Fibroblast of lung (primary cell): Measurements from ENCODE around the gene RRBP1. TPM values are rescaled to one million over a fixed set of nuclear protein-coding genes. Genes with fewer than 3 reads are reported as not detected.

Experiments used
- DNase-seq, 2 donors: peaks; one replicate each; pipeline versions ENCODE4 v3.0.0 to v3.0.0-alpha.2; 2010; ENCODE audit warnings: low read depth in 2 of 2
- H2AFZ ChIP-seq: 2 replicates; pipeline ENCODE4 v1.5.1; 2012; ENCODE audit warnings: low read length, control low read depth, inconsistent platforms
- H3K27ac ChIP-seq: 2 replicates; pipeline ENCODE4 v1.5.1; 2011; ENCODE audit warnings: low read length, control low read depth; ENCODE audit not compliant: insufficient read depth
- H3K27me3 ChIP-seq: 2 replicates; pipeline ENCODE4 v1.5.1; 2011; ENCODE audit warnings: mild to moderate bottlenecking, low read length; ENCODE audit not compliant: control insufficient read depth, insufficient read depth
- H3K36me3 ChIP-seq: 2 replicates; pipeline ENCODE4 v1.5.1; 2011; ENCODE audit warnings: low read length; ENCODE audit not compliant: control insufficient read depth, insufficient read depth
- H3K4me1 ChIP-seq: 2 replicates; pipeline ENCODE4 v1.5.1; 2011; ENCODE audit warnings: low read length; ENCODE audit not compliant: control insufficient read depth, insufficient read depth; ENCODE audit errors: extremely low read depth
- H3K4me2 ChIP-seq: 2 replicates; pipeline ENCODE4 v1.5.1; 2011; ENCODE audit warnings: low read length, control low read depth; ENCODE audit not compliant: insufficient read depth; ENCODE audit errors: extremely low read depth
- H3K4me3 ChIP-seq, 4 experiments: fragments of 200-600 bp in 1 of 4; sonication (generic) in 1 of 4; replicated peaks in 1 of 4; 2 replicates each; pipeline ENCODE4 v1.5.1; 2011 to 2016; ENCODE audit warnings: low read length in 4 of 4, low read depth in 3 of 4, mild to moderate bottlenecking in 3 of 4, control low read depth in 2 of 4, inconsistent platforms in 1 of 4, mixed read lengths in 1 of 4; ENCODE audit not compliant: insufficient read depth in 1 of 4; ENCODE audit errors: control extremely low read depth in 1 of 4
- H3K79me2 ChIP-seq: 2 replicates; pipeline ENCODE4 v1.5.1; 2012; ENCODE audit warnings: mild to moderate bottlenecking, low read length, inconsistent platforms; ENCODE audit not compliant: control insufficient read depth, insufficient read depth
- H3K9ac ChIP-seq: 2 replicates; pipeline ENCODE4 v1.5.1; 2011; ENCODE audit warnings: mild to moderate bottlenecking, low read length, control low read depth; ENCODE audit not compliant: insufficient read depth
- H3K9me3 ChIP-seq: 2 replicates; pipeline ENCODE4 v1.5.1; 2012; ENCODE audit warnings: low read depth, low read length; ENCODE audit not compliant: control insufficient read depth, insufficient read depth
- H4K20me1 ChIP-seq: 2 replicates; pipeline ENCODE4 v1.5.1; 2011; ENCODE audit warnings: low read length; ENCODE audit not compliant: control insufficient read depth, insufficient read depth; ENCODE audit errors: extremely low read depth
- EZH2 ChIP-seq: IDR thresholded peaks from 2 replicates; pipeline ENCODE4 v1.5.1; 2012; ENCODE audit warnings: low read length, control low read depth, mild to moderate bottlenecking; ENCODE audit errors: missing control alignments
- polyA plus RNA-seq, 2 donors: library from polyadenylated mRNA; depleted of rRNA in 1 of 2; stranded (reverse) in 1 of 2; unstranded in 1 of 2; fragments of >200 nt; gene quantifications; 2 replicates each; pipeline ENCODE4 v1.2.1, GENCODE V29; 2011 to 2012; ENCODE audit warnings: missing spikeins in 1 of 2
- total RNA-seq: library from RNA; depleted of rRNA; stranded (reverse); fragments of >200 nt; gene quantifications from 2 replicates; pipeline ENCODE4 v1.2.1, GENCODE V29; 2014
- TF ChIP-seq, protein P1 (sequence below), 2 donors: IDR thresholded peaks in 1 of 2; conservative IDR thresholded peaks in 1 of 2; 1 replicate in 1 of 2; 2 replicates in 1 of 2; pipeline ENCODE4 v1.5.1; 2011 to 2012; ENCODE audit warnings: low read length in 2 of 2, control low read depth in 1 of 2, inconsistent platforms in 1 of 2, low read depth in 1 of 2, mild to moderate bottlenecking in 1 of 2

RRBP1 gene
- total and polyA plus RNA-seq, 2 donors (not counting 1 experiment from before 2014, with no cell fraction given): 169 to 233 TPM

GRCh38 chr20:17694767-17695166 lies 12.7 kb upstream of the RRBP1 start:
- Histone ChIP-seq H3K27ac (no peak overlapping the region), H3K4me2 (no peak overlapping the region), H3K36me3 (no peaks in the 10 kb centered on the region), H2AFZ (no peak overlapping the region), H3K27me3 (peaks cover 17% of the 10 kb centered on the region), H4K20me1 (no peaks in the 10 kb centered on the region), H3K9ac (no peak overlapping the region), H3K4me3 (no peak overlapping the region), H3K9me3 (no peaks in the 10 kb centered on the region), H3K4me1 (no peaks in the 10 kb centered on the region), H3K79me2 (no peaks in the 10 kb centered on the region)
- no peak for DNase-seq
- TF ChIP-seq, protein P1, sequence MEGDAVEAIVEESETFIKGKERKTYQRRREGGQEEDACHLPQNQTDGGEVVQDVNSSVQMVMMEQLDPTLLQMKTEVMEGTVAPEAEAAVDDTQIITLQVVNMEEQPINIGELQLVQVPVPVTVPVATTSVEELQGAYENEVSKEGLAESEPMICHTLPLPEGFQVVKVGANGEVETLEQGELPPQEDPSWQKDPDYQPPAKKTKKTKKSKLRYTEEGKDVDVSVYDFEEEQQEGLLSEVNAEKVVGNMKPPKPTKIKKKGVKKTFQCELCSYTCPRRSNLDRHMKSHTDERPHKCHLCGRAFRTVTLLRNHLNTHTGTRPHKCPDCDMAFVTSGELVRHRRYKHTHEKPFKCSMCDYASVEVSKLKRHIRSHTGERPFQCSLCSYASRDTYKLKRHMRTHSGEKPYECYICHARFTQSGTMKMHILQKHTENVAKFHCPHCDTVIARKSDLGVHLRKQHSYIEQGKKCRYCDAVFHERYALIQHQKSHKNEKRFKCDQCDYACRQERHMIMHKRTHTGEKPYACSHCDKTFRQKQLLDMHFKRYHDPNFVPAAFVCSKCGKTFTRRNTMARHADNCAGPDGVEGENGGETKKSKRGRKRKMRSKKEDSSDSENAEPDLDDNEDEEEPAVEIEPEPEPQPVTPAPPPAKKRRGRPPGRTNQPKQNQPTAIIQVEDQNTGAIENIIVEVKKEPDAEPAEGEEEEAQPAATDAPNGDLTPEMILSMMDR (conservative IDR thresholded peaks at IDR 0.05 in 1 of 2, IDR thresholded peaks at IDR 0.05 in 1 of 2; ENCODE audit: low read depth in 1 of 2, low read length in 2 of 2): no peak
- TF ChIP-seq EZH2: no peak

DNA sequence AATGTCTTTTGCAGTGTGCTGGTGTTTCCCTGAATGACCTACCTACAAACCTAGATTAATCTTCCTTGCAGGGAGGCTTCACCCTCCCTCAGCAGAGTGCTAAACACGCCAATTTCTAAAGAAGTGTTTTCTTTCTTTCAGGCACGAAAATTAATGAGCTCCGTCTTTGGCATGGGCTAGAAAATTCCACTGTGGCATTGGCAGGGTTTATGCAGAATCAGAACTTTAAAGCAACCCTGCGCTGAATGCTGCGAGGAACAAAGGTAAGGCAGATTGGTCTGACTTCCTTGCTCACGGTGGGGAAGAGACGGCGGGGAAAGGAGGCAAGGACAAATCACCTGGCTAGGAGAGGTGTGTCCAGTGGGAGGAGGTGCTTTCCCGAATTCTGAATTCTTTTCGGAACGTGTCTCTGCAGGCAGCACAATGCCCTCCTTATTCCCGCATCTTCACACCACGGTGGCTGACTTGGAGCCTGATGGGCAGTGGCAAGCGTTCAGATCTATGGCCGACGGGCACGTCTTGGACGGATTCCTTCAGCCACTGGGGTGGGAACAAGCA lies 11.5 kb upstream of the RRBP1 start:
- Histone ChIP-seq H3K36me3 (no peaks in the 10 kb centered on the region), H3K27ac (no peak overlapping the region), H2AFZ (no peak overlapping the region), H3K9me3 (no peaks in the 10 kb centered on the region), H3K4me1 (no peaks in the 10 kb centered on the region), H4K20me1 (no peaks in the 10 kb centered on the region), H3K9ac (no peak overlapping the region), H3K4me2 (no peak overlapping the region), H3K79me2 (no peaks in the 10 kb centered on the region), H3K4me3 (no peak overlapping the region), H3K27me3 (peaks cover 17% of the 10 kb centered on the region)
- TF ChIP-seq, protein P1 (conservative IDR thresholded peaks at IDR 0.05 in 1 of 2, IDR thresholded peaks at IDR 0.05 in 1 of 2; ENCODE audit: low read depth in 1 of 2, low read length in 2 of 2): no peak
- no peak for TF ChIP-seq EZH2
- DNase-seq: peak in 1 of 2 donors; percentile 54

DNA sequence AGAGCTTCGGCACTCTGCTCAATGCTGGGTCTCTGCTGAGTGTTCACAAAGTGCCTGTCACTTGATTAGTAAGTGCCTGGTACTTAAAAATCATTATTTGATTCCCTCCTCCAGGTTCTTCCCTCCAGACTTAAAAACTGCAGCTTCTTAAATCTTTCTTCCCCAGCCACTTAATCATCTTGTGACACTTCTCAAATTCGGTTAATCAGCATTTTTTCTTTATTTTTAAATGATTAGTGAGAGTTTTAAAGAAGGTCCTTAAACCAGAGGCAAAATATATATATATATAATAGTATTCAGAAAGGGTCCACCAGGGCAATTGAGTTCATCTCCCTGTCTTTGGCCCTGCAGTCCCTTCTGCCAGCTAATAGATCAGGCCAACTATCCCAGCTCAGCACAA lies 9.7 kb upstream of the RRBP1 start:
- Histone ChIP-seq H3K27me3 (peaks cover 23% of the 10 kb centered on the region), H4K20me1 (no peaks in the 10 kb centered on the region), H3K79me2 (no peaks in the 10 kb centered on the region), H2AFZ (no peak overlapping the region), H3K27ac (no peak overlapping the region), H3K4me3 (no peak overlapping the region), H3K4me1 (no peaks in the 10 kb centered on the region), H3K9ac (no peak overlapping the region), H3K36me3 (no peaks in the 10 kb centered on the region), H3K4me2 (no peak overlapping the region), H3K9me3 (no peaks in the 10 kb centered on the region)
- TF ChIP-seq, protein P1 (conservative IDR thresholded peaks at IDR 0.05 in 1 of 2, IDR thresholded peaks at IDR 0.05 in 1 of 2; ENCODE audit: low read depth in 1 of 2, low read length in 2 of 2): no peak
- TF ChIP-seq EZH2: no peak
- no peak for DNase-seq
